Peyer's patch (tissue), 4 donors: ENCODE measurements around the gene MXD4. TPM values are rescaled to one million over a fixed set of nuclear protein-coding genes. Genes with fewer than 3 reads are reported as not detected.

Experiments used
- DNase-seq, 3 donors: peaks; one replicate each; pipeline ENCODE4 v3.0.0-alpha.2; 2017 to 2019
- H3K27ac ChIP-seq, 4 donors: fragments of 200-600 bp; sonication (generic); one replicate each; pipeline ENCODE4 v1.5.1; 2016 to 2019
- H3K27me3 ChIP-seq, 2 donors: fragments of 200-600 bp; sonication (generic); one replicate each; pipeline ENCODE4 v1.5.1; 2019
- H3K36me3 ChIP-seq, 3 donors: fragments of 200-600 bp; sonication (generic); one replicate each; pipeline ENCODE4 v1.5.1; 2016 to 2019
- H3K4me1 ChIP-seq, 4 donors: fragments of 200-600 bp; sonication (generic); one replicate each; pipeline ENCODE4 v1.5.1; 2016 to 2019
- H3K4me3 ChIP-seq, 4 donors: fragments of 200-600 bp; sonication (generic); 1 replicate in 3 of 4; 2 replicates in 1 of 4; pipeline ENCODE4 v1.5.1; 2016 to 2019; ENCODE audit warnings: mild to moderate bottlenecking in 1 of 4
- H3K9me3 ChIP-seq, 4 donors: fragments of 200-600 bp; sonication (generic); one replicate each; pipeline ENCODE4 v1.5.1; 2016 to 2019; ENCODE audit warnings: mild to moderate bottlenecking in 1 of 4
- POLR2A ChIP-seq, 2 donors: fragments of 450-650 bp; IDR thresholded peaks; one replicate each; pipeline ENCODE4 v1.5.1; 2017; ENCODE audit warnings: antibody characterized with exemption in 2 of 2, mild to moderate bottlenecking in 2 of 2, moderate library complexity in 2 of 2
- total RNA-seq, 4 donors: library from RNA; depleted of rRNA; stranded (reverse); fragments of >200 nt; gene quantifications; one replicate each; pipeline ENCODE4 v1.1.0, GENCODE V29; 2016
- TF ChIP-seq, protein P1 (sequence below), 6 experiments: fragments of 450-650 bp in 4 of 6; fragments of 200-600 bp in 2 of 6; sonication (generic) in 1 of 6; IDR thresholded peaks; one replicate each; pipeline ENCODE4 v1.5.1; 2017 to 2019; ENCODE audit warnings: antibody characterized with exemption in 6 of 6, mild to moderate bottlenecking in 3 of 6, moderate library complexity in 1 of 6

MXD4 gene
- total RNA-seq, 4 donors from 2014 or later = 28.9 to 52.5 (median 44.0) TPM

DNA sequence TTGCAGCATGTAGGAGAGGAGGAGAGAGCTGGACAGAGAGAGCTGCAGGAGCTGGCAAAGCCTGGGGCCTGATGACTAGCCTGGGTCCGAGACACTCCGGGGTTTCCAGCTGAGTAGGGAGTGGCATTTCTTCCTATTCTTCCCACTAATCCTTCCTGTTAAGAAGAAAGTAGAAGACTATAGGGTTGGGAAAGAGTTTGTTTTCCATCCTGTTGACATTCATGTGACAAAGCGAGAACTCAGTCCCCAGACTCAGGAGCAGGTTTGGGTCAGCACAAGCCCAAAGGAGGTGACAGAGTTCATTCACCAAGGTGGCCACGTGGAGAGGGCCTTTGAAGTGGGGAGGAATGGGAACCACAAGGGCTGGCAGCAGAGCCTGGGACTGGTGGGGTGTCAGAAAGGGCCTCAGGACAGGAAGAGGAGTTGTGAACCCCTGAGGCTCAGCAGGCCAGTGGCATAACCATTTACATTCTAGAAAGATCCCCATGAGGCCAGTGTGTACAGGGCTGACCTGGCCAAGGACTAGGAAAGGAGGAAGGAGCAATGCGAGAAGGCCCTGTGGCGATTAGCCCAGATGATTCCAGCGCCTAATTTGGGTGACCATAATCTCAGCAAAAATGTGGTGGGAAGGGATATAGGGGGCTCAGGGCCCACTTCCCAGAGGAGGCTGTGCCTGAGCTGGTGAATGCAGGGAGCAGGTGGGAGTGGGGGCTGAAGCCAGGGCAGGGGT, 16.7 kb downstream of the MXD4 start:
- DNase-seq = peak in 1 of 3 donors; percentile 13
- no peaks in the 10 kb centered on the region for H3K27me3 ChIP-seq

DNA sequence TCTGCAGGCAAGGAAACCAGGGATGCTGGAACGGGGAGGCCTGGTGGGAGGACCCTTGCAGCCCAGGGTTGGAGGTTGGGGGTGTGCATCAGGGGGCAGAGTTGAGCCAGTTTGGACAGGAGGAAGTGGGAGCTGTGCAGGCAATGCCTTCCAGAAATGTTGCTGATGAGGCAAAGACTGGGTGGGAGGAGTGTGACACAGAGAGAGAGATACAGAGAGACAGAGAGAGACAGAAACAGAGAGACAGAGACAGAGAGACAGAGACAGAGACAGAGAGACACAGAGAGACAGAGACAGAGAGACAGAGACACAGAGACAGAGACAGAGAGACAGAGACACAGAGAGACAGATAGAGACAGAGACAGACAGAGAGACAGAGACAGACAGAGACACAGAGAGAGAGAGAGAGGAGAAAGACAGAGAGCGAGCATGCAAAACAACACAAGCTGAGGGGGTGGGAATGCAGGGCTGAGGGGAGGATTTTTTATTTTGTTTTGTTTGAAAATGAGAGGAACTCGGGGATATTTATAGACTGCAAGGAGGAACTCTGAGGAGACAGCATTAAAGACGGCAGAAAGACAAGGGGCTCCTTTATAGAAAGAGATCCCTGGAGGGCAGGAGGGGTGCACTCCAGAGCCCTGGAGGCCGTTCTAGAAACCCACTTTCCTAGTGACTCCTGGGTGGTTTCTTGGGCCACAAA, 18.1 kb downstream of the MXD4 start:
- Histone ChIP-seq H3K4me3 (no peak overlapping the region), H3K27ac (peak overlapping the region in 2 of 4 donors; percentile 1 to 25), H3K9me3 (no peaks in the 10 kb centered on the region), H3K27me3 (no peaks in the 10 kb centered on the region), H3K4me1 (peaks cover 0 to 55% (median 7%) of the 10 kb centered on the region in 4 donors), H3K36me3 (peaks cover 0 to 11% (median 0%) of the 10 kb centered on the region in 3 donors)
- DNase-seq = peak in 2 of 3 donors; percentile 57 to 69
- no peak for TF ChIP-seq POLR2A (IDR thresholded peaks at IDR 0.05)
- TF ChIP-seq, protein P1, sequence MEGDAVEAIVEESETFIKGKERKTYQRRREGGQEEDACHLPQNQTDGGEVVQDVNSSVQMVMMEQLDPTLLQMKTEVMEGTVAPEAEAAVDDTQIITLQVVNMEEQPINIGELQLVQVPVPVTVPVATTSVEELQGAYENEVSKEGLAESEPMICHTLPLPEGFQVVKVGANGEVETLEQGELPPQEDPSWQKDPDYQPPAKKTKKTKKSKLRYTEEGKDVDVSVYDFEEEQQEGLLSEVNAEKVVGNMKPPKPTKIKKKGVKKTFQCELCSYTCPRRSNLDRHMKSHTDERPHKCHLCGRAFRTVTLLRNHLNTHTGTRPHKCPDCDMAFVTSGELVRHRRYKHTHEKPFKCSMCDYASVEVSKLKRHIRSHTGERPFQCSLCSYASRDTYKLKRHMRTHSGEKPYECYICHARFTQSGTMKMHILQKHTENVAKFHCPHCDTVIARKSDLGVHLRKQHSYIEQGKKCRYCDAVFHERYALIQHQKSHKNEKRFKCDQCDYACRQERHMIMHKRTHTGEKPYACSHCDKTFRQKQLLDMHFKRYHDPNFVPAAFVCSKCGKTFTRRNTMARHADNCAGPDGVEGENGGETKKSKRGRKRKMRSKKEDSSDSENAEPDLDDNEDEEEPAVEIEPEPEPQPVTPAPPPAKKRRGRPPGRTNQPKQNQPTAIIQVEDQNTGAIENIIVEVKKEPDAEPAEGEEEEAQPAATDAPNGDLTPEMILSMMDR (IDR thresholded peaks at IDR 0.05) = peak in 1 of 6 experiments; percentile 12

More for the DNA sequence above, 16.7 kb downstream of the MXD4 start:
- H3K9me3 ChIP-seq = no peaks in the 10 kb centered on the region
- no peak overlapping the region for H3K4me3 ChIP-seq
- TF ChIP-seq, protein P1 (IDR thresholded peaks at IDR 0.05) = no peak
- peaks cover 0 to 41% (median 4%) of the 10 kb centered on the region in 4 donors for H3K4me1 ChIP-seq
- H3K36me3 ChIP-seq = peaks cover 0 to 22% (median 0%) of the 10 kb centered on the region in 3 donors
- H3K27ac ChIP-seq = no peak overlapping the region

DNA sequence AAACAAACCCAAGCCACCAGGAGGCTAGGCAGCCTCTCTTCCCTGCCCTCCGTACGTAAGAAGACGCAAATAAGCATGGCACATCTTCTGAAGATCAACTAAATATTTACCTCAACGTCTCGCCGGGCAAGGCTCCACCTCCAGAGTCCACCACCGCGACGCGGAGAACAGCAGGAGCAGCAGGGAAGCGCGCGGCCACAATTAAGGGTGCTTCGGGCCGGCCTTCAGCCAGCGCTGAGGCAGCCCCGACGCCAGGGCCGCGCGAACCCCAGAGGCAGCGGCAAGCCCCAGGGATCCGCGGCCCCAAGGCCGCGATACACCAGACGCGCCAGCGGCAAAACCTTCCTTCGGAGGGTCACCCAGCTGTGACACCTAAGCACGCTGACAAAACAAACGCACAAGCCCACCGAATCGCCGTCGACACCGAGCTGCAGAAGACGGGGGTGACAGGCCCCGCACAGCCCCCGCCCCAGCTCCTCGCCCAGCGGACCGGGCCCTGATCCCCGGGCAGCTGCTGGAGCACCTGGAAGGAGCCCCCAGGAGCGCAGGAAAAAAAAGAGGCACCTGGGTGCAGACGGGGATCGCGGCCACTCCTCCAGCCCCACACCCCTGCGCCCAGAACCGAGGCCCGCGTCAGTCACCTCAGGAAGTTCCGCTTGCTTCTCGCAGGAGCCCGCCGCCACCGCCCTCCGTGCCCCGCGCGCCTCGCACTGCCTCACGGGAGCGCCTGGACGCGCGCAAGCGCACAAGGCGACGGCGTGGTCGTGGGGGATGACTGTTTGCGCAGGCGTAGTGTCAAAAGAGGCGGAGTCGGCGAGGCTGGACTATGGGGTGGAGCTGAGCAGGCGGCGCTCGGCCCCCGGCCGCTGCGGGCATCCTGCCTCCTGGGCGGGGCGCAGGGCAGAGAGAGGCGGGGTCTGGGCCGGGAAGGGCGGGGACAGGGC, 20.2 kb downstream of the MXD4 start, which contains the start of the genes HAUS3 and POLN:
TSS of gene HAUS3 (minus strand) at position 712 of the 944 bp plus-strand sequence. CDS start 1,175 bp downstream, outside the sequence.
TSS of gene POLN (minus strand) at position 712 of the 944 bp plus-strand sequence. CDS start 12,890 bp downstream, outside the sequence.
- TF ChIP-seq POLR2A (IDR thresholded peaks at IDR 0.05) = peak; percentile 81 to 84
- TF ChIP-seq, protein P1 (IDR thresholded peaks at IDR 0.05) = peak in 3 of 6 experiments; percentile 4 to 8 (median 7)
- H3K36me3 ChIP-seq = peaks cover 0 to 8% (median 0%) of the 10 kb centered on the region in 3 donors
- peak within 1 kb of the TSS; percentile 82 to 97 (median 90) for H3K4me3 ChIP-seq
- H3K27me3 ChIP-seq = no peaks in the 10 kb centered on the region
- H3K9me3 ChIP-seq = no peaks in the 10 kb centered on the region
- H3K4me1 ChIP-seq = peaks cover 0 to 67% (median 7%) of the 10 kb centered on the region in 4 donors
- DNase-seq = peak; percentile 97 to 99 (median 99)
- peak within 1 kb of the TSS; percentile 79 to 87 (median 84) for H3K27ac ChIP-seq

DNA sequence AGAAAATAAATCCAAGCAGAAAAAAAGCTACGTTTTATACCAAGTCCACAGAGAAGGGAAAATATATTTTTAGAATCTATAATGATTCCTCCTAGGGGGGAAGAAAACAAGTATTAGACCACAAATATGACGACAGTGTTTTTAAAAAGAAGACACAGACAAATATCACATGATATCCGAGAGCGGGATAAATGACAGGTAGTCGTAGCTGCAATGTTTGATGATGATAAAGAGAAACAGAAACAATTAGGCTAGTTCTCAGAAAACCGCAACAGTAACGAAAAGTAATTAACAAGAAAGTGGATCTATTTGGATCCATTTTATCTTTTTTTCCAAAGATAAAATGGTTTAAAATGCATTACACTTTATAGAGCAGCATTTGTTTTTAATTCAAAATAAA, 20.9 kb downstream of the MXD4 start:
- DNase-seq = no peak
- no peaks in the 10 kb centered on the region for H3K9me3 ChIP-seq
- peaks cover 0 to 67% (median 7%) of the 10 kb centered on the region in 4 donors for H3K4me1 ChIP-seq
- H3K36me3 ChIP-seq = peaks cover 0 to 13% (median 0%) of the 10 kb centered on the region in 3 donors
- H3K27ac ChIP-seq = peak overlapping the region; percentile 79 to 87 (median 84)
- H3K4me3 ChIP-seq = peak overlapping the region; percentile 82 to 97 (median 90)
- TF ChIP-seq, protein P1 (IDR thresholded peaks at IDR 0.05) = no peak
- TF ChIP-seq POLR2A (IDR thresholded peaks at IDR 0.05) = no peak
- no peaks in the 10 kb centered on the region for H3K27me3 ChIP-seq
